A549 (cell line): ENCODE measurements around the gene ADARB1. TPM values are rescaled to one million over a fixed set of nuclear protein-coding genes. Genes with fewer than 3 reads are reported as not detected.

Experiments
- ATAC-seq, 2 experiments: fragments of 200-7000 bp in 1 of 2; fragments of >200 bp in 1 of 2; cut with Nextera tagmentation in 1 of 2; cut with Tn5 transposase in 1 of 2; 3 replicates each; pipeline versions ENCODE4 v1.8.0 to v1.9.1; 2018 to 2020; ENCODE audit warnings: mild to moderate bottlenecking in 1 of 2, moderate library complexity in 1 of 2
- CTCF ChIA-PET: fragments of 300-600 bp; sonication (Branson Sonifier 250); formaldehyde crosslinking; extraction: SDS; loops from one replicate; lab custom pipeline; 2021; ENCODE audit warnings: antibody characterized with exemption, inconsistent platforms; lab: Yijun Ruan, JAX
- POLR2A ChIA-PET: fragments of 350-600 bp; formaldehyde crosslinking; extraction: SDS; loops from one replicate; lab custom pipeline; 2021; ENCODE audit warnings: antibody characterized with exemption, inconsistent platforms; lab: Yijun Ruan, JAX
- DNase-seq, 2 experiments: peaks; one replicate each; pipeline versions ENCODE4 v3.0.0 to v3.0.0-alpha.2; 2011 to 2016; ENCODE audit warnings: low read depth in 1 of 2, low spot score in 1 of 2
- FAIRE-seq: peaks from 2 replicates; lab custom pipeline; 2011; peaks lifted over from hg19 to GRCh38; lab: Jason Lieb, UNC
- H3K27ac ChIP-seq, 2 experiments: fragments of >200 bp; sonication (Bioruptor Twin); formaldehyde crosslinking; 3 replicates each; pipeline ENCODE4 v1.5.1; 2016 to 2017
- H3K4me1 ChIP-seq: fragments of >200 bp; sonication (Bioruptor Twin); formaldehyde crosslinking; 3 replicates; pipeline ENCODE4 v1.6.1; 2016
- H3K4me2 ChIP-seq: fragments of >200 bp; sonication (Bioruptor Twin); formaldehyde crosslinking; 3 replicates; pipeline ENCODE4 v1.6.1; 2016
- H3K4me3 ChIP-seq: fragments of >200 bp; sonication (Bioruptor Twin); formaldehyde crosslinking; 3 replicates; pipeline ENCODE4 v1.5.1; 2016
- H3K9me3 ChIP-seq: fragments of >200 bp; sonication (Bioruptor Twin); formaldehyde crosslinking; 3 replicates; pipeline ENCODE4 v1.6.1; 2016
- CEBPB ChIP-seq, 2 experiments: fragments of >200 bp in 1 of 2; sonication (Bioruptor Twin) in 1 of 2; formaldehyde crosslinking in 1 of 2; IDR thresholded peaks; 2 replicates each; pipeline ENCODE4 v1.6.1; 2012 to 2016
- CHD2 ChIP-seq: fragments of 150-350 bp; IDR thresholded peaks from 2 replicates; pipeline ENCODE4 v1.6.1; 2014; ENCODE audit warnings: low read length; ENCODE audit not compliant: partially characterized antibody
- EHF ChIP-seq: fragments of 250-450 bp; sonication (Bioruptor Pico); IDR thresholded peaks from 2 replicates; pipeline ENCODE4 v1.5.0; 2020; ENCODE audit warnings: mild to moderate bottlenecking
- EHMT2 ChIP-seq: fragments of 200-600 bp; sonication (generic); IDR thresholded peaks from 2 replicates; pipeline ENCODE4 v1.6.1; 2016; ENCODE audit warnings: antibody characterized with exemption, low read depth, mild to moderate bottlenecking, moderate library complexity
- EP300 ChIP-seq, 2 experiments: fragments of >200 bp; sonication (Bioruptor Twin); formaldehyde crosslinking; IDR thresholded peaks; 2 replicates in 1 of 2; 3 replicates in 1 of 2; pipeline ENCODE4 v1.6.1; 2016 to 2017
- ESRRA ChIP-seq: fragments of 150-350 bp; IDR thresholded peaks from 2 replicates; pipeline ENCODE4 v1.6.1; 2014; ENCODE audit warnings: mild to moderate bottlenecking, low read length, borderline replicate concordance
- FOSL2 ChIP-seq, 2 experiments: fragments of 450-650 bp in 1 of 2; fragments of >200 bp in 1 of 2; sonication (Bioruptor Twin) in 1 of 2; formaldehyde crosslinking; IDR thresholded peaks; 2 replicates each; pipeline versions ENCODE4 v1.5.0 to v1.6.1; 2016 to 2020; ENCODE audit warnings: mild to moderate bottlenecking in 1 of 2, moderate library complexity in 1 of 2
- HDAC2 ChIP-seq: fragments of 200-600 bp; sonication (generic); IDR thresholded peaks from 2 replicates; pipeline ENCODE4 v1.6.1; 2016
- HES2 ChIP-seq: fragments of >200 bp; sonication (Bioruptor Twin); formaldehyde crosslinking; IDR thresholded peaks from 2 replicates; pipeline ENCODE4 v1.6.1; 2016
- HEYL ChIP-seq: fragments of 250-450 bp; sonication (Bioruptor Pico); IDR thresholded peaks from 2 replicates; pipeline ENCODE4 v1.8.0; 2021; ENCODE audit warnings: mild to moderate bottlenecking, moderate library complexity
- HMGXB4 ChIP-seq: fragments of 250-450 bp; sonication (Bioruptor Pico); IDR thresholded peaks from 2 replicates; pipeline ENCODE4 v1.5.0; 2021; ENCODE audit warnings: mild to moderate bottlenecking, moderate library complexity, borderline replicate concordance
- JUN ChIP-seq, 2 experiments: fragments of >200 bp; sonication (Bioruptor Twin); formaldehyde crosslinking; IDR thresholded peaks; 2 replicates in 1 of 2; 3 replicates in 1 of 2; pipeline ENCODE4 v1.6.1; 2016 to 2017
- JUNB ChIP-seq: fragments of >200 bp; sonication (Bioruptor Twin); formaldehyde crosslinking; IDR thresholded peaks from 2 replicates; pipeline ENCODE4 v1.6.1; 2016
- MAFK ChIP-seq: fragments of 450-650 bp; IDR thresholded peaks from 2 replicates; pipeline ENCODE4 v1.6.1; 2014; ENCODE audit not compliant: partially characterized antibody
- MYC ChIP-seq: IDR thresholded peaks from 2 replicates; pipeline ENCODE4 v1.6.1; 2012; ENCODE audit warnings: mild to moderate bottlenecking, inconsistent platforms, low read length, improper control_type of control experiment, borderline replicate concordance
- NFE2L2 ChIP-seq: fragments of 150-350 bp; conservative IDR thresholded peaks from 2 replicates; pipeline ENCODE4 v1.6.1; 2014; ENCODE audit warnings: low read length
- NPAS2 ChIP-seq: fragments of 250-450 bp; sonication (Bioruptor Pico); IDR thresholded peaks from 2 replicates; pipeline ENCODE4 v1.8.0; 2022; ENCODE audit warnings: mild to moderate bottlenecking, moderate library complexity, borderline replicate concordance
- NR3C1 ChIP-seq: fragments of >200 bp; sonication (Bioruptor Twin); formaldehyde crosslinking; IDR thresholded peaks from 3 replicates; pipeline ENCODE4 v1.6.1; 2017
- POLR2A ChIP-seq: IDR thresholded peaks from 2 replicates; pipeline ENCODE4 v1.6.1; 2012; ENCODE audit warnings: mild to moderate bottlenecking, low read length
- POLR2AphosphoS2 ChIP-seq: conservative IDR thresholded peaks from 2 replicates; pipeline ENCODE4 v1.6.1; 2012; ENCODE audit warnings: low read length, improper control_type of control experiment, inconsistent platforms
- RAD21 ChIP-seq, 2 experiments: fragments of >200 bp in 1 of 2; sonication (Bioruptor Twin) in 1 of 2; formaldehyde crosslinking in 1 of 2; IDR thresholded peaks in 1 of 2; conservative IDR thresholded peaks in 1 of 2; 2 replicates in 1 of 2; 3 replicates in 1 of 2; pipeline ENCODE4 v1.6.1; 2012 to 2018; ENCODE audit warnings: inconsistent platforms in 1 of 2
- SREBF2 ChIP-seq: fragments of 450-650 bp; IDR thresholded peaks from 2 replicates; pipeline ENCODE4 v1.6.1; 2014; ENCODE audit warnings: mild to moderate bottlenecking, moderate library complexity
- TFCP2L1 ChIP-seq: fragments of 250-450 bp; sonication (Bioruptor Pico); IDR thresholded peaks from 2 replicates; pipeline ENCODE4 v1.5.0; 2021; ENCODE audit warnings: mild to moderate bottlenecking
- ZNF302 ChIP-seq: fragments of 250-450 bp; sonication (Bioruptor Pico); IDR thresholded peaks from 2 replicates; pipeline ENCODE4 v1.9.0; 2021; ENCODE audit warnings: inconsistent platforms, mild to moderate bottlenecking, moderate library complexity
- ZSCAN20 ChIP-seq: fragments of 250-450 bp; sonication (Bioruptor Pico); IDR thresholded peaks from 2 replicates; pipeline ENCODE4 v1.8.0; 2022; ENCODE audit warnings: mild to moderate bottlenecking, moderate library complexity
- WGBS: methylation state at CpG from one replicate; pipeline ENCODE4 v1.1.6; 2017; ENCODE audit errors: missing lambda C conversion rate; 5-methylcytosine and 5-hydroxymethylcytosine counted together
- polyA plus RNA-seq, 4 experiments: library from polyadenylated mRNA; depleted of rRNA in 3 of 4; stranded (reverse); fragments of >200 nt; fragmentation: RNase III in 1 of 4; extraction: RNeasy Plus Mini Kit Qiagen cat#74134 plus additional on column Dnase treatment in 1 of 4; gene quantifications; 2 replicates in 3 of 4; 3 replicates in 1 of 4; pipeline ENCODE4 v1.2.3, GENCODE V29; 2011 to 2017
- TF ChIP-seq, protein P1 (sequence below): fragments of >200 bp; sonication (Bioruptor Twin); formaldehyde crosslinking; IDR thresholded peaks from 3 replicates; pipeline ENCODE4 v1.5.1; 2016
- TF ChIP-seq, protein P2 (sequence below): IDR thresholded peaks from 2 replicates; pipeline ENCODE4 v1.6.1; 2012; ENCODE audit warnings: low read depth, borderline replicate concordance
- TF ChIP-seq, protein P3 (sequence below): fragments of 250-450 bp; sonication (Bioruptor Pico); IDR thresholded peaks from 2 replicates; pipeline ENCODE4 v1.5.0; 2020; ENCODE audit warnings: low read depth, mild to moderate bottlenecking, moderate library complexity
- TF ChIP-seq, protein P4 (sequence below): fragments of >200 bp; sonication (Bioruptor Twin); formaldehyde crosslinking; IDR thresholded peaks from 3 replicates; pipeline ENCODE4 v1.6.1; 2016

ADARB1 gene
- polyA plus RNA-seq, 2 of the 4 experiments (the other 2 are of a cell fraction): 3.2 to 5.7 TPM

DNA sequence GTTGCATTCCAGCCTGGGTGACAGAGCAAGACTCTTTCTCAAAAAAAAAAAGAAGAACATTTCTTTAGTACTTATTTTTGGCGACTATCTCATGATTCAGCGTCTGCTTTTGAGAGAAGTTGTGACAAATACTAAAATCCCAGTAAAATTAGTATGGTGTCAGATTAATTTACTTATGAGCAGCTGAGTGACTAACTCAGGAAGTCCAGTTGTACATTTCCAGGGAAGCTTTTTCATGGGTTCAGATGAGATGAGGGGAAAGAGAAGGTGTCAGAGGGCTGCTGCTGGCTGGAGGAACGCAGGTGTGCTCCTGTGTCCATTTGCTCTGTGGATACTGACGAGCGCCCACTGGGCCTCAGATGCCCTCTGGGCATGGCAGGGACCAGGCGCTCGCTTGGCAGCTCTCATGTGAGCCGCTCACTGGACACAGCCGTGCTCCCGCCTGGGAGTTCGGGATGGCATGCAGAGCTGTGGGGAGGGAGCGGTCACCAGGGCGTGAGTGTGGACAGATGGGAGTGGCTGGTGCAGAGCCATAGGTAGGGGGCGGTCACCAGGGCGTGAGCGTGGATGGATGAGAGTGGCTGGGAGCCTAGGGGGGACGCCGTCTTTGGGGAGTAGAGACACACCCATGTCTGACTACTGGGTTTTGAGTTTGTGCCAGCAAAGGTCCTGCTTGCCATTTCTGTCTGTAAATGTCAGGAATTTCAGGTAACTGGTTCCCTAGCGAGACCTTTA is 55.0 kb downstream of the ADARB1 start:
- H3K4me1 ChIP-seq: peaks cover 18% of the 10 kb centered on the region
- CTCF ChIA-PET: interaction anchor here (0.6 to 9.3 kb wide), 21 partner anchors 10 to 619 kb away, joined by 3 to 163 read pairs (median 4); partner anchors contain the start of gene KRTAP10-3
- H3K4me2 ChIP-seq: peak overlapping the region; percentile 67
- peak overlapping the region in 1 of 2 experiments; percentile 45; a peak in 1 of 6 replicates for H3K27ac ChIP-seq
- FAIRE-seq: no peak
- POLR2A ChIA-PET: interaction anchor here (1.0 kb wide), 1 partner anchor 181 kb away, joined by 3 read pairs; no protein-coding TSS in a partner anchor
- no peak overlapping the region for H3K4me3 ChIP-seq
- H3K9me3 ChIP-seq: no peaks in the 10 kb centered on the region
- ATAC-seq: peak; percentile 40 to 42; a peak in 4 of 6 replicates
- WGBS: 62% methylated on average over 11 of the region's 19 CpGs
- DNase-seq: no peak
- TF ChIP-seq, protein P1, sequence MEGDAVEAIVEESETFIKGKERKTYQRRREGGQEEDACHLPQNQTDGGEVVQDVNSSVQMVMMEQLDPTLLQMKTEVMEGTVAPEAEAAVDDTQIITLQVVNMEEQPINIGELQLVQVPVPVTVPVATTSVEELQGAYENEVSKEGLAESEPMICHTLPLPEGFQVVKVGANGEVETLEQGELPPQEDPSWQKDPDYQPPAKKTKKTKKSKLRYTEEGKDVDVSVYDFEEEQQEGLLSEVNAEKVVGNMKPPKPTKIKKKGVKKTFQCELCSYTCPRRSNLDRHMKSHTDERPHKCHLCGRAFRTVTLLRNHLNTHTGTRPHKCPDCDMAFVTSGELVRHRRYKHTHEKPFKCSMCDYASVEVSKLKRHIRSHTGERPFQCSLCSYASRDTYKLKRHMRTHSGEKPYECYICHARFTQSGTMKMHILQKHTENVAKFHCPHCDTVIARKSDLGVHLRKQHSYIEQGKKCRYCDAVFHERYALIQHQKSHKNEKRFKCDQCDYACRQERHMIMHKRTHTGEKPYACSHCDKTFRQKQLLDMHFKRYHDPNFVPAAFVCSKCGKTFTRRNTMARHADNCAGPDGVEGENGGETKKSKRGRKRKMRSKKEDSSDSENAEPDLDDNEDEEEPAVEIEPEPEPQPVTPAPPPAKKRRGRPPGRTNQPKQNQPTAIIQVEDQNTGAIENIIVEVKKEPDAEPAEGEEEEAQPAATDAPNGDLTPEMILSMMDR: no peak
- TF ChIP-seq EHMT2: no peak
- TF ChIP-seq TFCP2L1 (CRISPR knock-in tag): no peak
- TF ChIP-seq ZNF302 (CRISPR knock-in tag): no peak
- no peak for TF ChIP-seq NFE2L2
- no peak for TF ChIP-seq JUNB
- no peak for TF ChIP-seq NR3C1
- TF ChIP-seq, protein P2, sequence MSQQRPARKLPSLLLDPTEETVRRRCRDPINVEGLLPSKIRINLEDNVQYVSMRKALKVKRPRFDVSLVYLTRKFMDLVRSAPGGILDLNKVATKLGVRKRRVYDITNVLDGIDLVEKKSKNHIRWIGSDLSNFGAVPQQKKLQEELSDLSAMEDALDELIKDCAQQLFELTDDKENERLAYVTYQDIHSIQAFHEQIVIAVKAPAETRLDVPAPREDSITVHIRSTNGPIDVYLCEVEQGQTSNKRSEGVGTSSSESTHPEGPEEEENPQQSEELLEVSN: no peak
- no peak for TF ChIP-seq POLR2AphosphoS2
- TF ChIP-seq ESRRA: no peak
- no peak for TF ChIP-seq NPAS2 (CRISPR knock-in tag)
- TF ChIP-seq, protein P3, sequence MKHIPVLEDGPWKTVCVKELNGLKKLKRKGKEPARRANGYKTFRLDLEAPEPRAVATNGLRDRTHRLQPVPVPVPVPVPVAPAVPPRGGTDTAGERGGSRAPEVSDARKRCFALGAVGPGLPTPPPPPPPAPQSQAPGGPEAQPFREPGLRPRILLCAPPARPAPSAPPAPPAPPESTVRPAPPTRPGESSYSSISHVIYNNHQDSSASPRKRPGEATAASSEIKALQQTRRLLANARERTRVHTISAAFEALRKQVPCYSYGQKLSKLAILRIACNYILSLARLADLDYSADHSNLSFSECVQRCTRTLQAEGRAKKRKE (CRISPR knock-in tag): no peak
- TF ChIP-seq HEYL (CRISPR knock-in tag): no peak
- TF ChIP-seq CEBPB (IDR thresholded peaks at IDR 0.05): no peak
- no peak for TF ChIP-seq HMGXB4
- no peak for TF ChIP-seq SREBF2
- no peak for TF ChIP-seq MYC
- TF ChIP-seq HDAC2: no peak

DNA sequence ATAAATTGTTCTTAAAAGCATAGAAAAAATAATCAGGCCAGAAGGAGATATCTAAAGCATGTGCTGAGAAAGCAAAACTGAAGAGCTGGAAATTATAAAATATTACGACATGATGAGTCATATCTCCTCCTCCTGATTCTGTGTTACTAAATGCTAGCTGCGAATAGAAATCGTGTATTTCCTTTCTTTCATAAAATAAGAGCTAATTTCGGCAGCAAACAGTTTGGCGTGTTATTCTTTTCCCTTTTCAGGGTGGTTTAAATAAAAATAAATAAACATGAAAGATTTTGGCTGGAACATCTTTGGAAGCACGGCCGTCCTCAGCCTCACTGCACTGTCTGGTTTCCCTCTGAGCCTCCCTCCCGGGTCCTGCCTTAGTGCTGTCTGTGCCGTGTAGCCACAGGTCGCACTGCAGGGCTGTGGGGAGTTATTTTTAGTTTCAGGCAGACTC is 56.0 kb downstream of the ADARB1 start:
- DNase-seq: peak in 1 of 2 experiments; percentile 18
- no peak for TF ChIP-seq HMGXB4
- no peak for TF ChIP-seq POLR2A
- TF ChIP-seq EHF: no peak
- peak; percentile 29; the same call in 1 of the 2 replicates for TF ChIP-seq FOSL2 (IDR thresholded peaks at IDR 0.05)
- peak; percentile 89 for TF ChIP-seq FOSL2 (CRISPR knock-in tag; IDR thresholded peaks at IDR 0.05)
- TF ChIP-seq, protein P4, sequence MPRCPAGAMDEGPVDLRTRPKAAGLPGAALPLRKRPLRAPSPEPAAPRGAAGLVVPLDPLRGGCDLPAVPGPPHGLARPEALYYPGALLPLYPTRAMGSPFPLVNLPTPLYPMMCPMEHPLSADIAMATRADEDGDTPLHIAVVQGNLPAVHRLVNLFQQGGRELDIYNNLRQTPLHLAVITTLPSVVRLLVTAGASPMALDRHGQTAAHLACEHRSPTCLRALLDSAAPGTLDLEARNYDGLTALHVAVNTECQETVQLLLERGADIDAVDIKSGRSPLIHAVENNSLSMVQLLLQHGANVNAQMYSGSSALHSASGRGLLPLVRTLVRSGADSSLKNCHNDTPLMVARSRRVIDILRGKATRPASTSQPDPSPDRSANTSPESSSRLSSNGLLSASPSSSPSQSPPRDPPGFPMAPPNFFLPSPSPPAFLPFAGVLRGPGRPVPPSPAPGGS: no peak
- no peak for TF ChIP-seq CEBPB (IDR thresholded peaks at IDR 0.05)
- no peak for TF ChIP-seq JUN (IDR thresholded peaks at IDR 0.05)
- TF ChIP-seq ZSCAN20 (CRISPR knock-in tag): no peak
- no peak for TF ChIP-seq RAD21 (conservative IDR thresholded peaks at IDR 0.05 in 1 of 2, IDR thresholded peaks at IDR 0.05 in 1 of 2)
- TF ChIP-seq HES2: no peak
- TF ChIP-seq EP300 (IDR thresholded peaks at IDR 0.05): no peak
- peak; percentile 59 for TF ChIP-seq MAFK
- TF ChIP-seq HDAC2: no peak
- TF ChIP-seq CHD2: no peak

More for the DNA sequence above, 56.0 kb downstream of the ADARB1 start:
- 22% methylated on average over 10 of the region's 10 CpGs for WGBS
- no peak overlapping the region for H3K4me3 ChIP-seq
- CTCF ChIA-PET: interaction anchor here (0.9 to 9.3 kb wide), 10 partner anchors 10 to 290 kb away, joined by 3 to 163 read pairs (median 3); no protein-coding TSS in a partner anchor
- peak overlapping the region in 1 of 2 experiments; percentile 44; a peak in 2 of 6 replicates for H3K27ac ChIP-seq
- H3K4me1 ChIP-seq: peaks cover 18% of the 10 kb centered on the region
- no peaks in the 10 kb centered on the region for H3K9me3 ChIP-seq
- peak in 1 of 2 experiments; percentile 58; a peak in 3 of 6 replicates for ATAC-seq
- H3K4me2 ChIP-seq: peak overlapping the region; percentile 67
- POLR2A ChIA-PET: no interaction called here
- no peak for FAIRE-seq
